IPS-18a (cell line): ENCODE results near the gene ZNF516.

Experiments used
- H3K27ac ChIP-seq: one replicate; pipeline ENCODE4 v1.5.1; 2013; ENCODE audit warnings: low read length
- H3K27me3 ChIP-seq: one replicate; pipeline ENCODE4 v1.6.1; 2013; ENCODE audit warnings: mild to moderate bottlenecking, low read length; ENCODE audit not compliant: control insufficient read depth, insufficient read depth
- H3K36me3 ChIP-seq: one replicate; pipeline ENCODE4 v1.6.1; 2013; ENCODE audit warnings: low read depth, low read length; ENCODE audit not compliant: control insufficient read depth
- H3K4me1 ChIP-seq: one replicate; pipeline ENCODE4 v1.6.1; 2013; ENCODE audit warnings: low read depth, low read length; ENCODE audit not compliant: control insufficient read depth
- H3K4me3 ChIP-seq: one replicate; pipeline ENCODE4 v1.5.1; 2013; ENCODE audit warnings: low read length
- H3K9ac ChIP-seq: one replicate; pipeline ENCODE4 v1.6.1; 2013; ENCODE audit warnings: mild to moderate bottlenecking, low read length, moderate library complexity
- H3K9me3 ChIP-seq: one replicate; pipeline ENCODE4 v1.6.1; 2013; ENCODE audit warnings: low read depth, low read length; ENCODE audit not compliant: control insufficient read depth

Gene ZNF516

DNA sequence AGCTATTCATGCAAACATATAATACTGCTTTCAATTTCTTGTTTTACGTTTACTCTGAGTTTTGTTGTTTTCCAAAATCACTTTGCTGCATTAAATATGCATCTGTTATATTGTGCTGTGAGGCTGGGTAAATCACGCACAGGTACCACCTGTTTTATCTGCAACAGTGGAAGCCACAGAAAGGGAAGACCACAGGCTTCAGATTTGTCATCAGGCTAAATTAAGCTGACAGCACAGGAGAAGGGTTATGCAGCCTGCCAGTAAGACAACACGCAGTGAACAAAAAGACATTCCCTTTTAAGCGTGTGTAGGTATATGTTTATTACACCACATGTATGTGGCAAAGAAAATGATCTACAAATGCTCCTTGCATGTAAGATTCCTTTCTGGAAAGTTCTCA lies 38.2 kb downstream of the ZNF516 start:
- Histone ChIP-seq H3K4me1 (peaks cover 25% of the 10 kb centered on the region), H3K27ac (no peak overlapping the region), H3K4me3 (no peak overlapping the region), H3K36me3 (no peaks in the 10 kb centered on the region), H3K27me3 (peaks cover 28% of the 10 kb centered on the region), H3K9me3 (no peaks in the 10 kb centered on the region), H3K9ac (no peak overlapping the region)

DNA sequence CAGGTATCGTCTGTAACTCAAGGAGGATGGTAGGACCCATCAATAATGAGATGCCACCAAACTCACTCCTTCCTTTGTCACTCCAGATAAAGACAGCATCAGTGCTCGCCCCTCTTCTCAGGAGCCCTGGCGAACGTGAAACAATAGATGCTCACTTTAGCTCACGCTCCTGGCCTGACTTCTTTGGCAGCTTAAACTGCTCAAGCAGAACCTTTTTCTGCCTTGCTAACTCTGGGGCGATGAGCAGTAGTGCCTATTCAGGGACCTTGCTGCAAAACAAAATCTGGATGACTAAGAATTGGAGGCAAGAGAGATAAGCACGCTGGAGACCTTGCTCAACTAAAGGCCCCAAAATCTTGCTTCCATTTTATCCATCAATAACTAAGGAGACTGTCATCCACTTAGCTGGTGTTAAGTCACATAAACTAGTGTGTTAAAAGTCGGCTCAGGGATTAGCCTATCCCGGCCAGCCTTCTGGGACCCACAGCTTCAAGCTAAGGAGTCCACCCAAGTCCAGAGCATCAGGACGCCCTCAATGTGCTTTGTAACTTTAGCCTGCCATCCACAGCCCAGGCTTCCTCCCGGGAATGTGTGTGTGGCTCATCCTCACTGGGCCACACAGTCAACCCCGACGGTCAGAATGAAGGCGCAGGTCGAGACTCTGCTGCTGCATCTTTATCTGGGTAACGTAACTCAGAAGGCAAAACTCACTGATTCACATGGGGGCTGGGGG lies 38.9 kb downstream of the ZNF516 start:
- Histone ChIP-seq H3K27ac (no peak overlapping the region), H3K36me3 (no peaks in the 10 kb centered on the region), H3K9me3 (no peaks in the 10 kb centered on the region), H3K4me1 (peaks cover 30% of the 10 kb centered on the region), H3K4me3 (no peak overlapping the region), H3K27me3 (peaks cover 34% of the 10 kb centered on the region), H3K9ac (no peak overlapping the region)

DNA sequence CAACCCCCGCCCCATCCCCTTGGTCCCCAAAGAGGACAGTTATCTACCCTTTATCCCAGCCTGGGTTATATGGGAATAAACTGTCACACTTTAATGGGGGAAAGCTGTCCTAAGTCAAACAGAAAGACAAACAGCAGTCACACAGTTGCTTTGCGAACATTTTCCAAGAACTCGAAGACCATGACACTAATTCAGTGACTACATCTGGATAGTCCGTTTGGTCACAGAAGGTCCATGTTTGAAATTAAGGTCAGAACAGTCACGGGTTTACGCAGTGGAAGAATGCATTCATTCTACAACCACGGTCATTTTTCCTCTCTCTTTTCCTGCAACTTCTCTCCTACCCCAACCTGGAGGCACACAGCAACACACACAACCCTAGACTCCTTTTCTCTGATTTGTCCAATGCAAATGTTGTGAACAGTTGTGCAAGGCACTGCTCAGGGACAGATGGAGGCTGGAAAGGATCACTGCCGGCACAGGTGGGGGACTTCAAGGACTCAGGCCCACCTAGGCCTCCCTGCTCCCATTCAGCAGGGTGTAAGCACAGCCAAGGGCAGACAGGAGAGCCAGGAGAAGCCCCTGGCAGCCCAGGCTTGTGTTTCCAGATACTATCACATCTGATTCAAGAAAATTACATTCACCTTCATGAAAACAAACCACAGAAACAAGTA lies 39.9 kb downstream of the ZNF516 start:
- Histone ChIP-seq H3K36me3 (no peaks in the 10 kb centered on the region), H3K9ac (no peak overlapping the region), H3K9me3 (no peaks in the 10 kb centered on the region), H3K27ac (no peak overlapping the region), H3K27me3 (peaks cover 44% of the 10 kb centered on the region), H3K4me1 (peaks cover 30% of the 10 kb centered on the region), H3K4me3 (no peak overlapping the region)

DNA sequence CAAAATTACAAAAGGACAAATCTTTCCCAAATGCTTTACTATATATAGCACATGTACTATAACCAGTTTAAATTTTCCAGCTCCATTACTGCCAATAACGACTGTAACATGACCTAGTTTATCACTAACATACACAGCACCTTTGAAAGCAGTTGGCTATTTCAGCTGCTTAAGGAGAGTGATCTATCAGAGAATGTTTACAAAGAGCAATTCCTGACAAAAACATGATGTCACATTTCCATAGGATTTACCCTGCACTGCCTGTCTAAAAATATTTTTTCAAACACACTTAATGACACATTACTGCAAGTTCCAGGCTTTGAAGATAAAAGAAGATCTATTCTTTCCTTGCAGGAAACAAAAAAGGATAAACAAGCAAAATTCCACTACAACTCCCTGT lies 40.6 kb downstream of the ZNF516 start:
- H3K27me3 ChIP-seq = peaks cover 44% of the 10 kb centered on the region
- H3K4me1 ChIP-seq = peaks cover 36% of the 10 kb centered on the region
- H3K4me3 ChIP-seq = no peak overlapping the region
- H3K36me3 ChIP-seq = no peaks in the 10 kb centered on the region
- no peaks in the 10 kb centered on the region for H3K9me3 ChIP-seq
- no peak overlapping the region for H3K27ac ChIP-seq
- no peak overlapping the region for H3K9ac ChIP-seq

DNA sequence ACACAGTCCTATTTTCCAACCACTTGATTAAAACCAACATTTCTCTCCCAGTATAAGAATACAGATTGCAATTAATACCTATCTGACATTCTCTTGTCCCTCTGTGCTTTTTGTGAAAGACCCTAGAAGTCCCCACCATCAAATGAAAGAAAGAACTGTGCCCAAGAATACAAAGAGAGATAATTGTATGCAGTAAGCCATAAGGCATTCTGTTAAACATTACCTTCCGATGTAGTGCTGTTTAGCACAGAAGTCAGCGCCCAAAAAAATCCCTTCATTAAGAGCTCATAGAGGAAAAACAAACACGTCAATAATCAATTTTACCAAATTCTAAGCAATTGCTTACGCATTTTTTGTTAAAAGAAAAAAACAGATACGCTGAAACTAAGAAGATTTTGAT lies 41.1 kb downstream of the ZNF516 start:
- Histone ChIP-seq H3K36me3 (no peaks in the 10 kb centered on the region), H3K9me3 (no peaks in the 10 kb centered on the region)

DNA sequence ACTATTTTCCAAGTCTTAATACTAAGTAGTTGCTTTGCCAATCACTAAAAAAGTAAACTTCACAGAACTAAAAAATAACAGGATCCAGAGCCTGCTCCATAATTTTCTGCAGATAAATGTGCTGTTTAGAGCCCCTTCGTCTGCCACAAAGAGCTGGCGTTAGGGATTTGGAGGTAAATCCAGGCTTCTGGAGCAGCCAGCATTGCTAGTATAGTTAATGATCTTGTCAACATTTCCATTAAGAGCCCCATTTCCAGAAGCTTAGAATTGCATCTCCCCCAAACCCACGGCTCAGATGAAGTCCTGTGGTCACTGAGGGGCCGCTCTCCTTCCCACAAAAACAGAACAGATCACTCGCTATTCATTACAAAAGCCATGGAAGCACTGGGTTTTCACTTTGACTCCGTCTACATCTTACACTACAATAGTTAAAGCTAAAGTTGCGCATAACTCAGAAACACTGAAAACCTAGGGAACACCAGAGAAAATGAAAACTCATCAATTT lies 41.9 kb downstream of the ZNF516 start:
- peaks cover 37% of the 10 kb centered on the region for H3K4me1 ChIP-seq
- H3K9me3 ChIP-seq = no peaks in the 10 kb centered on the region
- H3K36me3 ChIP-seq = no peaks in the 10 kb centered on the region
- peak overlapping the region; percentile 62 for H3K4me3 ChIP-seq
- H3K9ac ChIP-seq = no peak overlapping the region
- no peak overlapping the region for H3K27ac ChIP-seq
- H3K27me3 ChIP-seq = peaks cover 44% of the 10 kb centered on the region

More for the DNA sequence above, 41.1 kb downstream of the ZNF516 start:
- Histone ChIP-seq H3K27me3 (peaks cover 44% of the 10 kb centered on the region), H3K4me1 (peaks cover 37% of the 10 kb centered on the region), H3K27ac (no peak overlapping the region), H3K4me3 (no peak overlapping the region), H3K9ac (no peak overlapping the region)

DNA sequence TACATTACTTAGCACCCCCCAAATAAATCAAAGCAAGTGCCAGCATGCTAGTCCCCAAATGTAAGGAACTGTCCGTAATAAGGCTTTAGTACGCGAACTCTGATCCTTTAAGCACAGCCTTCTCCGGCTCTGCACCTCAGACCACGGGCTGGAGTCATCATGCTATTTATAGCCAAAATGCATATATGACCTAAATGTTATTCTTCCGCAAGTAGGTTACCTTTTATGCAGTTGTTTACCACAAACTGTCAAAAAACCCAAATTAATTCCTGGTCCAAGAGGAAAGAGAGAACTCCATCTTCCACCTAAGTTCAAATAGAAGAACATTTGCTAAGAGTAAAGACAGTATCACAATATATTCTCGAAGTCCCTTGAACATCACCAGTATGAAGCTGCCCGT lies 42.7 kb downstream of the ZNF516 start:
- H3K4me1 ChIP-seq = peaks cover 37% of the 10 kb centered on the region
- peaks cover 44% of the 10 kb centered on the region for H3K27me3 ChIP-seq
- H3K9ac ChIP-seq = no peak overlapping the region
- H3K27ac ChIP-seq = no peak overlapping the region
- no peaks in the 10 kb centered on the region for H3K9me3 ChIP-seq
- peak overlapping the region; percentile 62 for H3K4me3 ChIP-seq
- H3K36me3 ChIP-seq = no peaks in the 10 kb centered on the region

DNA sequence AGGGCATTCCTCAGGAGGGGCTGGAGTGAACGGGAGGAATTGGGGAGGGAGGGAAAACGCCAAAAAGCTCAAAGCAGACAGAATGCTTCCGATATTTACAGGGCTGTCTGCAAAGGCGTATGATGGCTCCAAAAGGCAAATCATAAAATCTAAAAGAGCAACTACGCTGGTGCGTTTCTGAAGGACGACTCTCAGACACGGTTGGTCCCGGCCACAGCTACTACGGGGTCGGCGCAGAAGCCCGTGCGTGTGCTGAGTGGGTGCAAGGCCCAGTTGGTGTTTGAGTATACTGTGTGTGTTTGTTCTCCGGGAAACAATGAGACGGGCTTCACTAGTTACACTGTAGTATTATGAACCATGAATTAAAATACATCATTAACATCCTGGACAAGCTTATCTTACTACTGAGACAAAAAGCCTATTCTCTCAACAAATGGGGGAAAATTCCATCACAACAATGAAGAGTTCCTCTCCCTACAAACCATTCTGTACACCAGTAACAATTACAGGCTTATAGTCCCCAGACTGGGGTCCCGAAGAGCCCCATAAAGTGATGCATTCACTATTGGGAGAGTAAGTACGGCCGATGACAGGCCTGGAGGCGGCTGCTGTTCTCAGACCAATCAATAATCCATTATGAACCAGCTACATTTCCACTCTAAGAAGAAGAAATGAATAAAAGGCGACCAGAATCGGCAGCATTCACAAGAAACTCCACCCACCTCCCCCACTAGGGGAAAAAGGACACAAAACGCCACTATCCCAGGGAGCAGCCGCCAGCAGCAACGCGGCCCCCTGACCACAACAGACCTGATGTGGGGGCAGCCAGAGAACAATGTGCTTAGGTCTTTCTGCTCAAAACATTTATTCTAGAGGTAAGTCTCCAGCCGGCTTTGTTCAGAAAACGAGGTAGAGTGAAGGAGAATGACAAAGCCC lies 43.4 kb downstream of the ZNF516 start:
- Histone ChIP-seq H3K9me3 (no peaks in the 10 kb centered on the region), H3K9ac (peak overlapping the region; percentile 61), H3K4me3 (peak overlapping the region; percentile 62), H3K27ac (no peak overlapping the region), H3K4me1 (peaks cover 37% of the 10 kb centered on the region), H3K36me3 (no peaks in the 10 kb centered on the region), H3K27me3 (peaks cover 44% of the 10 kb centered on the region)

DNA sequence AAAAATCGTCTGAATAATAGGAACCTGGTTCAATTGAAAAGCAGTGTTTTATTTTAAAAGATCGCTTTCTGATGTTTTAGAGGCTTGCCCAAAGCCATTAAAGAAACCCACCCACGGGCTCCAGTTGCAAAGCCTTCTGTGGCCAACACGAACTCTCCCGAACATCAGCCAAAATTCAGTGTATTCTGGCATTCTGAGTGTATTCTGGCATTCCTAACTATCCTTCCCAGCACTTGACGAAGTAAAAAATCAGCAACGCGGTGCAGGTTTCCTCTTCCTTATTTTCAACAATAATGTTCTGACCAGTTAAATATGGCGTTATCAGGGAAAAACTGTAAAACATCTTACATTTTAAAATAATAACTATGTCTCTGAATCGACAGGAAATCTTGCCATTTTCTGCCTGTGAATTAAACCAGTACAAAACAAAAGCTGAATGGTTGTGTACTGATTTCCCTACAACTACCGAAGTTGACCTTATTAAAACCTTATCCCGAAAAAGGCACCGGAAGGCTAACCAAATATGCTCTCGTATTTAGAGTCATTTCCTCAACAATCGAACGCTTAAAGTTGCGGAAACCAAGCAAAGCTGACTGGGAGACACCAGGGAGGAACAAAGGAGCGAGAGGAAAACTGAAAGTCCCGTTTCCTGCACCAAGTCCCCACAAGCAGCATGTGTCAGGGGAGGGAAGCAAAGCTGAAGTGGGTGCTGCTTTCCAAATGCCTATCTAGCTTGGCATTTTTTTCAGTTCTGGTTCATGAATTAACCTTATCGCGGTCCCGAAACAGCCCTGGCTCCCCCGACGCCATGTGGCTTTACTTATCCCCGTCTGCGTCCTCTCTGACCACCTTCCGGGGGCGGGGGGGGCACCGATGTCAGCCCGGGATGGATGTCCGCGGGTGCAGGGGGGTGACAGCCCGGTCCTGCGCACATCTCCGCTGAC lies 44.3 kb downstream of the ZNF516 start:
- Histone ChIP-seq H3K27ac (no peak overlapping the region), H3K27me3 (peaks cover 44% of the 10 kb centered on the region), H3K4me1 (peaks cover 37% of the 10 kb centered on the region), H3K9me3 (no peaks in the 10 kb centered on the region), H3K36me3 (no peaks in the 10 kb centered on the region), H3K4me3 (peak overlapping the region; percentile 62), H3K9ac (peak overlapping the region; percentile 61)

DNA sequence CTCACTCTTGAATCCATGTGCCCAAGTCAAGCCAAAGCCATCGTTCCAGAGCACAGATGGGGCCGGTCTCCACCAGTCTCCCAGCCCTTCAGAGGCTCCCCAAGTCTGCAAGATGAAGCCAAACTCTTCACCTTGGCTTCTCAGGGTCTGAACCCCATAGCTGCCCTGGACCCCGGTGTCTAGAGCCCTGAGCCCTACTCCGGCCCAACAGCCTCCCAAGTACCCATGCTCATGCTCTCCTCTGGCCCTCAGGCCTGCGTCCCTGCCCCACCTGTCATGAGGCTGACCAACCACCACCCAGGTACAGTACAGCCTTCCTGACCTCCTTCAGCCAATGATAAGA lies 46.0 kb downstream of the ZNF516 start:
- Histone ChIP-seq H3K4me1 (peaks cover 33% of the 10 kb centered on the region), H3K9ac (no peak overlapping the region), H3K9me3 (no peaks in the 10 kb centered on the region), H3K36me3 (no peaks in the 10 kb centered on the region), H3K27me3 (peaks cover 39% of the 10 kb centered on the region), H3K27ac (no peak overlapping the region), H3K4me3 (no peak overlapping the region)
